CMK (cell line): Measurements from ENCODE around the gene TRIM62.

Source experiments
- DNase-seq: peaks from one replicate; pipeline ENCODE4 v3.0.0-alpha.2; 2010; ENCODE audit warnings: low read depth

Gene TRIM62

DNA sequence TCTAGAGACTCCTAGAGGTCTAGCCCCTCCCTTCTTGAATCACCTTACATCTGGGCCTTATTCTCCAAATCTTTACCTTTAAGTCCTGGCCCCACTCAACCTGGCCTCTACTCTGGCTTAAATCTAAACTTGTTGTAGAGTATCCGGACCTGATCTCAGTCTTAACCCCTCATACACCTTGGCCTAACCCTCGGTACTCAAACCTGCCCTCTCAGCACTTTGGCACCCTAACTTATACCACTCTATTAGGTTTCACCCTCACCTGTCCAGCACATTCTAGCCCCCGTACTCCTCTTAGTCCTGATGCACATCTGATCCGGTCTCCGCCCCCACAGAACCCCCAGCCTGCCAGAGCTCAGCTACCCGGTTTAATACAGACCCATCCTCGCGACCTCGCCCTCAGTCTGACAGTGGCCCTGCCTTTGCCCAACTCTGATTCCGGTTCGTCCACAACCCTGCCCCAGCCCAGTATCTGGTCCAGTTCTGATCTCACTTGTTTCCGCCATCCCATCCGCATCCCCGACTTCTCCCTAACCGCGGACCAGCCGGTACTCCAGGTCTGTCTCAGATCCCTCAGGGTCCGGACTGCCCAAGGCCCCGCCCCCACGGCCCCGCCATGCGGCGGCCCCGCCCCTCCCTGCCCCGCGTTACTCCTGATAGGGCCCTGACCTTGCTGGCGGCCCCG is 1.5 kb downstream of the TRIM62 start:
- DNase-seq = peak; percentile 70

DNA sequence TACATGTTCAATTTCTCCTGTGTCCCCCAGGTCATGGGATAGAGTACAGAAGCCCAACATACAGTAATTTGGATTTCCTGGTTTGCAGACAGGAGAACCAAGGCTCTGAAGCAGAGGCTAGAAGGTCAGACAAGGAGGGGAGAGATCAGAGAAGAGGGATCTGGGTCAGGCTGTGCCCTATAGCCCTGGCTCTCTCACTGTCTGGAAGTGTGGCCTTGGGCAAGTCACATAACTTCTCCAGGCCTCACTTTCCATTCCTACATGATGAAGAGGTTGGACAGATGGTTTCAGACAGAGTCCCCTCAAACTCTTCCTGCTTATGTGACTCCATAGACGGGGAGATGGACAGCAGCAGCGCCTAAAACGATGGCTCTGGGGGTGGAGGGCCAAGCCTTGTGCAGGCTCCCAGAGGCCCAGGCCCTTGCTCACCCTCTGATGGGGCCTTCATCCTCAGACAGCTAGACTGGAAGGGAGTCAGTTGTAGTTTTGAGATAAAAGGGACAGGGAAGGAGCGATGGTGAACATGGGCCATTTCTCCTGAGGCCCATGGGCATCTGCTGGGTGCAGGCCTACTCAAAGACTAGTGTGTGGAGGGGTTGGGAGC is 2.9 kb downstream of the TRIM62 start:
- no peak for DNase-seq

DNA sequence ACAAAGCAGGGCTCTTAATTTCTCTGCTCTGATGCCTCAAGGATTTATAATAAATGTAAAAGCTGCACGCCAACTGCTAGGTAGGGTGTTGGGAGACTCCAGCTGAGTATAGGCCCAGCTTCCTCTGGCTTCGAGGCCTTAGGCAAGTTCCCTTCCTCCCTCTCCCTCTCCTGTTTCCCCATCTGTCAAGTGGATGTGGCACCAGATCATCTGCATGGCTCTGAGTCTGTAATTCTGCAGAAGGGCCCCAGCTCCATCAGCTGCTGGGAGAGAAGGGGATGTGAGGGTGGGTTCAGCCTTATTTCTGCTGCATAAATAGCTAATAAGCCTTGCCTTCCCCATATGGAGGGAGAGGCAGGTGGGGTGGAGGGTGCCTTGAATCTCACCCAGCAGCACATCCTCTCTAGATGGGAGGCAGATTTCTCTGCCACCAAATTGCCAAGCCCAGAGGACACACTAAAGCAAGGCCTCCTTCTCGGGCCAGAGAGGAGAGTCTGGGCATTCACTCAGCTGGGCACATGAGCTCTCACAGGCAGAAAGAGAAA is 3.8 kb downstream of the TRIM62 start:
- DNase-seq = no peak

DNA sequence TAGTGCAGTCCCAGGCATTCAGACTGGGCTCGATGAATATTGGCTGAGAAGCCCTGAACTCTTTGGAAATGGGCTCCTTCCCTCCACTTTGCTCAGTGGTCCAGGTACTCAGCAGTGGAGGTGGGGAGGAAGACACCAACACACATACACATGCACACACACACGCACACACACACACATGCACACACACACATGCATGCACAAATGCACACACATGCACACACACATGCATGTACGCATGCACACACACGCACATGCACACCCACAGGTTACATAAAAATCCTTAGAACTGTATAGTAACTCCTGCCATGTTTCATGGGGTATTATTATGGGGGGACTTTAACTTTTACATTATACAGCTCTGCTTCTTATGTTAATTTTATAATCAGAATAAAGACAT is 5.0 kb downstream of the TRIM62 start:
- no peak for DNase-seq

DNA sequence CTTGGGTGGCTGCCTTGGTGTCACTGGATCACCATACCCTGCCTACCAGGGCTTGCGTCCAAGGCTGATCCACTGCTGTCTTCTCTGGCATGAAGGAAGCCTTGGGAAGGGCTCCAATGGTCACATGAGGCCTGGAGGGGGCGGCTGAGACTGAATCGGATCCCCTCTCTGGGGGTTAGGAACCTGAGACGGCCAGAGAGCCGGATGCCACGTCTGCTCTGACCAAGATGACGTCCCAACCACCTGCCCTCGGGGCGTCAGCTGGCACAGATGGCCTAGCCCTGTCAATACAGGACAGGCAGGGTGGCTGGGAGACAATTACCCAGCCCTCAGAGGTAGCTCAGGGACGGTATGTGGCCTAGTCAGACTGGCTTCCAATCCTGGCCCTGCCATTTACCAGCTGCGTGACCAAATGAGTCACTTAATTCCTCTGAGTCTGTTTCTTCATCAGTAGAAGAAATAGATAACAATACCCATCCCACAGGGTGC is 5.4 kb downstream of the TRIM62 start:
- no peak for DNase-seq

DNA sequence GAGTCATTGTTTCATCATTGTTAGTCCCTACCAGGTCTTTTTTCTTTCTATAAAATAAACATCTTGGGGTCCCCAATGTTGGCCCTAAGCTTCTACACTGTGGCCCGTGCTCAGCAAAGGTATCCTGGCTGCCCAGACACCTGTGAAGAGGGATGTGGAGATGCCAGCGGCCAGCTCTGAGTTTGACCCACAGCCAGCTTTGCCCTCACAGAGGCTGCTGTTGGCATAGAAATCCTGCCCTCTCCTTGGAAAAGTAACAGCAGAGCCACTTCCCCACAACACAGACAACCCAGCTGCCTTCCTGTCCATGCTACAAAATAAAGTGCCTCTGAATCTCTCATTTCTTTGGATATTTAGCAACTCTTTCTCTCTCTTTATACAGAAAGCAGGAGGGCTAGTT is 6.0 kb downstream of the TRIM62 start:
- DNase-seq = no peak

DNA sequence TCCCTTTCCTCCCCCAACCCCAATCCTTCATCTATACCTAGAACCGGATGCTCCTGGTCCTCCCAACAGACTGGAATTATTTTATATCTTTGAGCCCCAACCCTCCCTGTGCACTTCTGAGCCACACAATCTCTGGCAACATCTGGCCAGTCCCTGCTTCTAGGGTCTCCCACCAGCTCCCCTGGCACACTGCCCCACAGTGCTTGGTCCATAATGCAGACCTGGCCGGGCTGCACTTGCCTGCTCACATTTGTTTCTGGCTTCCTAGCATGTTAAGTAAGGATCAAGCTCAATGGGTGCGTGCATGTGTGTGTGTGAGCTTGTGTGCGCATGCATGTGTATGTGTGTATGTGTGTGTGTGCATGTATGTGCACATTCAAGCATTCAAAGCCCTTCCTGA is 8.8 kb downstream of the TRIM62 start:
- no peak for DNase-seq

DNA sequence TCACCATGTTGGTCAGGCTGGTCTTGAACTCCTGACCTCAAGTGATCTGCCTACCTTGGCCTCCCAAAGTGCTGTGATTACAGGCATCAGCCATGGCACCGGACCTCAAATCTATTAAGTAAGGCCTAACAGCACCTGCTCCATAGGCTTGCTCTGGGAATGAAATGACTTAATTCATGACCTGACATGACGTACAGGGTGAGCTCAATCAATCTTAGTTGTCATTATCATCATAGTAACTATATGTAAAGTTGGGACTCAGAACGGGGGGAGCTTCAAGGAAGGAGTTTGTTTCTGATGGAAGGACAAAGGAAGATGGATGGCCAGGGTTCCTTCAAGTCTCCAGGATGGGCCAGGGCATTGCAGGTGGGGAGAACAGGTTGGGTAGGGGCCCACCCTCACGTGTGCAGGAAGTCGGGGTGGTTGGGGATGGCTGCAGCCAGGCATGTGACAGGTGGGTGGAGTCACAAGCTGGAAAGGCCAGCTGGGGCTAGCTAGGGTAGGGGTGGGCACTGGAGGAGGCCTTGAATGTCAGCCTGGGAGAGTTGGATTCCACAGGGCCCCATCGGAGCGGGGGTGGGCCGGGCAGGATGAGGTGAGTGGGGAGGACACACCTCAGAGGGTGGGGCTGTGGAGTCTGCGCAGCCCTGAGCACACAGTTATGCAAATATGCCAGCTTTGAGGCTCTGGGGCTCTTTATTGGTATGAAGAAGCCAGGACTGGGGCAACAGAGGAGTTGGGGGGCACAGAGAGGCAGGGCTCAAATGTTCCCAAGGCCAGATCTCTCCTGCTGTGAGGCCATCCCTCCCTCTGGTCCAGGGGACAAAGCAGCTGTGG is 9.6 kb downstream of the TRIM62 start:
- DNase-seq = no peak

DNA sequence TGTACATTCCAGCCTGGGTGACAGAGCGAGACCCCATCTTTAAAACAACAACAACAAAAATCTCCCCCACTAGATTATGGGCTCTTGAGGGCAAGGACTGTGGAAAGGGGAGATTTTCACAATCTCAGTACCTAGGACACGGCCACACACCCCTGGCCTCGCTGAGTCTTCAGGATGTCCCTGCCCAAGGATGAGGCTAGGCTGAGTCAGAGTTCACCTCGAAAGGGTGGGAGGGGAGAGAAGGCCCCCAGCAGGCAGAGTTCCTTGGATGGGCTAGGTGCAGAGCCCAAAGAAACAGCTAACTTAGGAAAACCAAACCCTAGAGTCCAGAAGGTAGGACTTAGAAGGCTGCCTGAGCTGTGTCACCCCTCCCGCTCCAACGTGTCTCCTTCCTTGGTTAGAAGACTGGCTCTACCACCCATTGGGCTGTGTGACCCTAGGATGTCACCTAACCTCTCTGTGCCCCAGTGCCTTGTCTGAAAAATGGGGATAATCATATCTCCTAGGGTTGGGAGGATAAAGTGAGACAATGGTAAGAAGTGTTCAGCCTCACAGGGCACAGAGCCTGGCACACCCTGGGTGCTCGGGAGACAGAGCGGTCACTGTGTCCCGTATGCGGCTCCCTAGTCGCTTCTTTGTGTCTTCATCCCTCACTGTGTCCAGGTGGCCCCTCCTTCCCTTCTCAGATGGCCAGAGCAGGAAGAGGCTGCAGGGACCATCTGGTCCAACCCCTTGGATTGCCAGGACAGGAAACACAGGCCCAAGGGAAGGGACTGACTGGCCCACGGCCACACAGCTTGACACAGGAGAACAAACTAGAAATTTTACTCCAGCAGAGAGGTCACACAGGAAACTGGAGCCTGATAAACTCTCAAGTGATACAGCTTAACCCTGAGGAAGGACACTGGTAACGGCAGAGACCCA is 11.2 kb downstream of the TRIM62 start:
- DNase-seq = no peak

DNA sequence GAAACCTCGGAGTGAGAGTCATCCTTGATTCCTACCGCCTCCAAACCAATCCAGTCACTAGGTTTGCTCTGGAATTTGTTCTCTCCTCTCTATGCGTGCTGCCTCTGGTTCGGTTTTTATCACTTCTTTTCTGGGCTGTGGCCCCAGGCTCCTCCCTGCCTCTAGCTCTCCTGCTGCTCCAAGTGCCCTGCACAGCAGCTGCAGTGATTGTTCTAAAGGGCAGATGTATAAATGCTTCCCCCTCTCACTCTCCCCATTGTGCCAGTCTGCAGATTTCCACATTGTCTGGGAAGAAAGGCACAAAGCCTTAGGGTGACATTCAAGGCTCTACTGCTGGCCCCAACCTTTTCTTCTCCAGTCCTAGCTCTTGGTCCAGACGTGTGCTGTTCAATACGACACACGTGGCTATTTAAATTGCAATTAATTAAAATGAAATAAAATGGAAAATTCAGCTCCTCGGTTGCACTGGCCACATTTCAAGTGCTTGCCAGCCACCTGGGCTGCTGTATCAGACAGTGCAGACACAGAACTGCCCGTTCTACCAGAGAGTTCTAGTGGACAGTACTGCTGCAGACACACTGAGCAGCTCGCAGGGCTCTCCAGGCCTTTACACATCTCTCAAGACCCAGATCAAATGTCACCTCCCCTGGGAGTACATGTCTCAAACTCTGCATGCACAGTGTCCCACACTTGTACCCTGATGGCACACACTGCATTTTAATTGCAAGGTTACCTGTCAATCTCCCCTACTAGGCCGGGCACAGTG is 12.4 kb downstream of the TRIM62 start:
- DNase-seq = no peak

DNA sequence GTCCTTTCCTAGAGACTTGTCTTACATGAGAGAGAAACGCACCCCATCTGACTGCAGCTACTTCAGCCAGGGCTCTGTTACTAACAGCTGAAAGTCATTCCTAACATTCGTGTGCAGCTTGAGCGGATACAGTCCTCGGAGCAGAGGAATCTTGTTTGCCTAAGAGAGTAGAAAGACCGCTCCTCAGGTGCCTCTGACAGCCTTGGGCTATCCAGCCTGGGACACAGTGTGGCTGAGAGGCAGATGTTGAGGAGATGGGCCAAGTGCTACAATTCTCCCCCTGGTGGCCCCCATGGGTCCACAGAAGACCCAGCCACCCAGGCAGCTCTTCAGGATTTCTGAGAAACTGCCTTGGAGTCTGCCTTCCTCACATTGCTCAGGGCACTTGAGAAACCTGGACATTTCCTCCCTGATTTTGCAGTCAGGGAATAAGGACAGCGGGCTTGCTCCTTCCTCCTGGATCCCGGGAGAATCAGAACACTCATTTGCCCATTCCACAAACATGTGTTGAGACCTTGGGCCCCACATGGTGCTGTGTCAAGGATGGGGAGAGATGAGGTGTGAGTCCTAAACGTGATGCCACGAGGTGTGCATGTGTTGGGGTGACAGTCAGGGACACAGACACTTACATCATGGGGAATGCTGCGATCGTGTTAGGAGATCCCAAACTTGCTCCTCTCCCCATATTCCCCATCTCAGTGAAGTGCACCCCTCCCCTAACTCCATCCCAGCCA is 13.1 kb downstream of the TRIM62 start:
- no peak for DNase-seq

DNA sequence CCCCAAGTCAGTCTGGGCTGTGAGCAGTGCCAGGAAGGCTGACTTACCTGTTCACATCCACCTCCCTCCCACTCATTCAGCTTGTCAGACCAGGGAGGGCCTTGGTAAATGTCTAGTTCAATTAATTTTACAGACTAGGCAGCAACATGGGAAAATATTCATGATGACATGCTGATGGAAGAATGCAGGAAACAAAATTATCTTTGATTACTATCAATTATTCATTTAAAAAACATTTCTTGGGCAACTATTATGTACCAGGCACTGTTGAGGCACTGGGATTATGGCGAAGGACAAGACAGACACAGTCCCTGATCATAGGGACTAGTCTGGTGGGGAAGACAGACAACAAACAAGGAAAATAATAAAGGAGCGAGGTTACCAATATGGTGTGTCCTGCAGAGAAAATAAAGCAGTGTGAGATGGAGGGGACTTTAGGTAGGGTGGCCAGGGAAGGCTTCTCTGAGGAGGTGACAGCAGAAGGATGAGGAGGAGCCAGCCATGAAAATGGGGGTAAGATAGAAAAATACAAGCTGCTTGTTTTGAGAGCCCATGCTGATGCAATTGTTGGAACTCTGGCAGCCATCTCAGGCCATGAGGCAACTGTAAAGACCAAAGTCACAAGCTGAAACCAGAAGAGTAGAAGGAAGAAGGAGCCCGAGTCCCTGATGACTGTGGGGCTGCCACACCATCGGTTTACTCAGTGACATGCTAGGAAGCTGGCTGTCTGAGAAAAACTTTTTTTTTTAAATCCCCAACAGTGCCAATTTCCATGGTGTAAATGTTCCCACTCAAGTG is 14.0 kb downstream of the TRIM62 start:
- no peak for DNase-seq

DNA sequence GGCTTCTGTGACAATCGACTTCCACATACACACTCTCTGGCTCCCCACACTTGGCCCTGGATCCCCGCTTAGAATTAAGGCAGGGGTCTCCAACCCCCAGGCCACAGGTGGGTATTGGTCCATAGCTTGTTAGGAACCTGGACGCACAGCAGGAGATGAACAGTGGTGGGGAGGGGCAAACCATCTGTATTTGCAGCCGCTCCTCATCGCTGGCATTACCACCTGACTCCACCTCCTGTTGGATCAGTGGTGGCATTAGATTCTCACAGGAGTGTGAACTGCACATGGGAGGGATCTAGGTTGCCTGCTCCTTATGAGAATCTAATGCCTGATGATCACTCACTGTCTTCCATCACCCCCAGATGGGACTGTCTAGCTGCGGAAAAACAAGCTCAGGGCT is 16.0 kb downstream of the TRIM62 start:
- no peak for DNase-seq

DNA sequence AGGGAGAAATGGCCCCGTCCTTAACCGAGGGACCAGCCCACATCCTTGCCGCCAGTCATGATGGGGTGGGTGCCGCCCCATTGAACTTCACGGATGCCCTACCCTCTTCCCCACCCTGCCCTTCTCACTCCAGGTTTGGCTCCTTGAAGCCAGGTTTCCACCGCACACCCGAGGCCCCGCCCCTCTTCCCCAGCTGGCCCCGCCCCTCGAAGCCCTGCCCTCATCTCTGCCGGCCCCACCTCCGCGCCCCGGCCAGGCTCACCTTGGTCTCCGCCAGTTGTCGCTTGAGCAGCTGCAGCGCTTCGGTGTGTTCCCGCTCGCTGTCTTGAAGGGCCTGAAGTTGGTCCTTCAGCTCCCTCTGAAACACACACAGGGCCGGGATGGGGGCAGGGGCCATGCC is 16.6 kb downstream of the TRIM62 start:
- no peak for DNase-seq

DNA sequence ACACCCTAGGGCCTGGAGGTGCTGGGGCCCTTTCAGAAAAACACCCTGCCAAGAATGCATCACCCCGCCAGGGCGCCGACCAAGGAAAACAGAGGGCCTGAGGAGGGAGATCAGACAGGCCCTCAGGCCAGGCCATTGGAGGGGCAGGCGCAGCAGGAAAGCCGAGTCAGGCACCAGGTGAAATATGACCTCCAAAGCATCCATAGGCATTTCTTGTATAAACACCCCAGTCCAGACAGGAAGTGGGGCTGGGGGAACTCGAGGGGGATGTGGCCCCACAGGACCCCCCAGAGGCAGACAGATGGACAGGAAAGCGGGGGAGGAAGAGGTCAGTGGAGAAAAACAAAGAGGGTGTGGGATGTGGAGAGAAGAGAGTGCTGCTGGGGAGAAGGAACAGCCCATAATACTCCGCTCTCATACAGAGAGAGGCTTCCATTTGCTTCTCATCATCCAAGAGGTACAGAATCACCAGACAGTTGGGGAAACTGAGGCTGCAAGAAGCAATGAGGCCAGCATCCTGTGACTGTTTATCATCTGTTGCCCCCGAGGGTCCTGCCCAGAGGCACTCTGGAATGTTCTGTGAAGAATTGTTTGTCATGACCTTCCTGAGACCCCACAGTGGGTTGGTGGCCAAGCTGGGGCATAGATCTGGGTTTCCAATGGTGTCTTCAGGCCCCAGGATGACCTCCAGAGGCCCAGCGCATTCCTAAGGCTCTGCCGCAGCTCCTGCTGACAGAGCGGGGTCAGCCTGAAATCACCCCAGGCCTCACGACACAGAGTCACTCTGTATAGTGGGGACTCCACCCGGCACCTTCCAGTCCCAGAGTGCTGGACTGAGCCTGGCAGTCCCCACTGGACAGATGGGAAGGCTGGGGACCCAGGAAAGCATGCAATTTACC is 18.0 kb downstream of the TRIM62 start:
- DNase-seq = no peak

DNA sequence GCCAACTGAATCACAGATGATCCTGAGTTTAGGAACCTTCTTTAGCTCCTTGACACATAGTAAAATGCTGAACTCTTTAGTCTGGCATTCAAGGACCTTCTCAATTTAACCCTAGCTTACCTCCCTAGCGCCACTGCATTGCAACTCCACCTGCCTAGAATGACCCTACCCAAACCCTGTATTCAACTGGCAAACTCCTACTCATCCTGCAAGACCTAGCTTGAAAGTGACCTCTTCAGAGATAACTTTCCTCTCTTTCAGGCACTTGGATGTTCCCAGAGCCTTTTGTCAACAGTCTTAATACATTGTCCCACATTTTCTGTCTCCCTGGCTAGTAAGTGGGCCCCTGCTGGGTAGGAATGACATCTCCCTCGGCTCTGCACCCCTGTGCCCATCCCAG is 19.7 kb downstream of the TRIM62 start:
- no peak for DNase-seq

DNA sequence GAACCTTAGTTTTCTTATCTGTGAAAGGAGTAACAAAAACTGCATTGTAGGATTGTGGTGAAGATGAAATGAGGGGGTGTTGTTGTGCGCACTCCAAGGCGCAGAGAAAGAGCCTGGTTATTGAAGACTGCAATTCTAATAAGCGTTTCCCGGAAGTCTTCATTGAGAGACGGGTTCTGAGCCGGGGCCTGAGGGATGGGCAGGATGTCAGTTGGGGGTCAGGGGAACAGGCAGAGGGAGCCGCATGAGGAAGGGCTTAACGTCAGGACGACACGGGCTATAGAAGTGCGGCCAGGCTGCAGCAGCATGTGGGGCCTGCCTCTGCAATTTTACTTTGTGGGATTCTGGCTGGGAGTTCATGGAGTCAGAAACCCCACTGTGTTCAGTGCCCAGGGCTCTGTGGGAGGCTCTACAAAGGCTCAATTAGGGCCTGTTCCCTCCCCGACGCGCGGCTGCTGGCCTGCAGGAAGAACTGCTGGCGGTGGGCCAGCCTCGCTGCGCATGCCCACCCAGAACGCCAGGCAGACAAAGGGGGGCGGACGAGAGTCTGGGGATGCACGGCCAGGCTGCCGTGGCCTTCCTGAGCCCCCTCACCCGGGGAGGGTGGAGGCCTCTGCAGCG is 20.7 kb downstream of the TRIM62 start:
- DNase-seq = no peak

DNA sequence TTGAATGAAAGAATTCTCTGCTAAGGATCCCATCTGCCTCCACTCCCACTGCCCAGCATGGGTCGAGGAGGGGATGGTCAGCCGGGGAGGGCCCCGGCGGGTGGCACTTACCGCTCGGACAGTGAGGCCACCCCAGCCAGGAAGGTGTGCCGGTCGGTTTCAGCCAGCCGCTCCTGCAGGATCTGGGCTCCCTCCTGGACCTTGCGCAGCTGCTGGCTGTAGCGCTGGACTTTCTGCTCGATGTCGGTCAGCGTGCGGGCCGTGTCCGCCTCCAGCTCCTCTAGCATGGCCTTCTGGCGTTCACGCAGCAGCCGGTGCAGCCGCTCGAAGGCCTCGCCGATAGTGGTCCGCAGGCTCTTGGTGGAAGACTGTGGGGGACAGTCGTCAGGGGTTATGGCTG is 22.3 kb downstream of the TRIM62 start:
- DNase-seq = no peak
